Ascending aorta (tissue), 2 donors: Measurements from ENCODE around the gene TMOD1. TPM values are rescaled to one million over a fixed set of nuclear protein-coding genes. Genes with fewer than 3 reads are reported as not detected.
"Not testable (repeated sequence)": the region's sequence is repeated elsewhere in the genome, so short reads cannot be mapped to it uniquely, and the experiment has no call there.

Experiments used
- DNase-seq, 2 donors: peaks; one replicate each; pipeline ENCODE4 v3.0.0-alpha.2; 2019; ENCODE audit warnings: low spot score in 2 of 2
- H3K27ac ChIP-seq, 2 donors: fragments of 200-600 bp; sonication (generic); one replicate each; pipeline ENCODE4 v1.5.1; 2016 to 2017; ENCODE audit warnings: mild to moderate bottlenecking in 1 of 2
- H3K27me3 ChIP-seq: fragments of 200-600 bp; sonication (generic); one replicate; pipeline ENCODE4 v1.5.1; 2017
- H3K36me3 ChIP-seq, 2 donors: fragments of 200-600 bp; sonication (generic); one replicate each; pipeline ENCODE4 v1.5.1; 2016
- H3K4me1 ChIP-seq, 2 donors: fragments of 200-600 bp; sonication (generic); one replicate each; pipeline ENCODE4 v1.5.1; 2016 to 2017; ENCODE audit warnings: mild to moderate bottlenecking in 1 of 2
- H3K4me3 ChIP-seq, 2 donors: fragments of 200-600 bp; sonication (generic); one replicate each; pipeline ENCODE4 v1.5.1; 2016 to 2017; ENCODE audit warnings: mild to moderate bottlenecking in 1 of 2
- H3K9me3 ChIP-seq, 2 donors: fragments of 200-600 bp; sonication (generic); one replicate each; pipeline ENCODE4 v1.5.1; 2016
- intact Hi-C: fragments of 100-400 bp; cut with DNase I; formaldehyde crosslinking; loops from one replicate; pipeline ENCODE4 v1.15.1; 2023
- total RNA-seq: library from RNA; depleted of rRNA; stranded (reverse); fragments of >200 nt; gene quantifications from one replicate; pipeline ENCODE4 v1.1.0, GENCODE V29; 2016
- TF ChIP-seq, protein P1 (sequence below), 3 experiments: fragments of 200-600 bp in 2 of 3; fragments of 450-650 bp in 1 of 3; sonication (generic) in 2 of 3; IDR thresholded peaks; one replicate each; pipeline ENCODE4 v1.5.1; 2016 to 2019; ENCODE audit warnings: antibody characterized with exemption in 3 of 3, mild to moderate bottlenecking in 1 of 3, moderate library complexity in 1 of 3

Gene TMOD1
- total RNA-seq, 1 donor from 2014 or later: 17.1 TPM

- intact Hi-C loops: no loop called here
- peaks cover 46 to 71% of the 10 kb centered on the region in 2 donors for H3K36me3 ChIP-seq
- DNase-seq: no peak
- no peak overlapping the region for H3K4me3 ChIP-seq
- H3K9me3 ChIP-seq: no peaks in the 10 kb centered on the region
- TF ChIP-seq, protein P1, sequence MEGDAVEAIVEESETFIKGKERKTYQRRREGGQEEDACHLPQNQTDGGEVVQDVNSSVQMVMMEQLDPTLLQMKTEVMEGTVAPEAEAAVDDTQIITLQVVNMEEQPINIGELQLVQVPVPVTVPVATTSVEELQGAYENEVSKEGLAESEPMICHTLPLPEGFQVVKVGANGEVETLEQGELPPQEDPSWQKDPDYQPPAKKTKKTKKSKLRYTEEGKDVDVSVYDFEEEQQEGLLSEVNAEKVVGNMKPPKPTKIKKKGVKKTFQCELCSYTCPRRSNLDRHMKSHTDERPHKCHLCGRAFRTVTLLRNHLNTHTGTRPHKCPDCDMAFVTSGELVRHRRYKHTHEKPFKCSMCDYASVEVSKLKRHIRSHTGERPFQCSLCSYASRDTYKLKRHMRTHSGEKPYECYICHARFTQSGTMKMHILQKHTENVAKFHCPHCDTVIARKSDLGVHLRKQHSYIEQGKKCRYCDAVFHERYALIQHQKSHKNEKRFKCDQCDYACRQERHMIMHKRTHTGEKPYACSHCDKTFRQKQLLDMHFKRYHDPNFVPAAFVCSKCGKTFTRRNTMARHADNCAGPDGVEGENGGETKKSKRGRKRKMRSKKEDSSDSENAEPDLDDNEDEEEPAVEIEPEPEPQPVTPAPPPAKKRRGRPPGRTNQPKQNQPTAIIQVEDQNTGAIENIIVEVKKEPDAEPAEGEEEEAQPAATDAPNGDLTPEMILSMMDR (IDR thresholded peaks at IDR 0.05): no peak
- H3K27ac ChIP-seq: no peak overlapping the region
- no peaks in the 10 kb centered on the region for H3K27me3 ChIP-seq
- H3K4me1 ChIP-seq: no peaks in the 10 kb centered on the region
These were observed 103.6 kb downstream of the TMOD1 start for GRCh38 chr9:97604901-97605645.

DNA sequence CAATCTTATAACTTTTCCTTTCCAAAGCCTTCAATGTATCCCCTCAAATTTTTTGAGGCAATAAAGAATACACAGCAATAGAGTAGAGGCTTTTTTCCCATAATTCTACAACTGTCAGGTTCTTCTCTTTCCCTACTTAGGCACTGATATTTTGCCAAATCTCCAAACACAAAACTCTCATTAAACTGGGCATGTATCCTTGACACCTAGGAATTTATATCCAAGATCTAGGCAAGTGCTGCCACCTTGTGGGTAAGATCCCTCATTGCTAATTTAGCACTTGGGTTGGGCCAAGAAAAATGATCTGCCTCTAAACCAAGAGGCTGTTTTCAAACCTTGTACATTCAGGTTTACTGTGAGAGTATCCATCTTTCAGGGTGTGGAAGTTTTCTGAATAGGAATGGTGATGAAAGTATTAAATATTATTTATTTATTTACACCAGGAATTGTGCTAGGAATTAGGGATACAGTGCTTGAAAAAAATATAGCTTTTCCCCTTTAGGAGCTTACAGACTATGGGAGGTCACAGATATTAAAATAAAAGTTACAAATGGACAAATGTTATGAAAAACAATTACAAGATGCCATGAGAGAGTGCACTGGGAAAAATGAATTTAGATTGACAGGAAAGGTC, 114.1 kb downstream of the TMOD1 start:
- intact Hi-C loops: loop anchor here (1.0 to 2.0 kb wide), 3 partner anchors 17 to 203 kb away; partner anchors contain the start of gene TDRD7

DNA sequence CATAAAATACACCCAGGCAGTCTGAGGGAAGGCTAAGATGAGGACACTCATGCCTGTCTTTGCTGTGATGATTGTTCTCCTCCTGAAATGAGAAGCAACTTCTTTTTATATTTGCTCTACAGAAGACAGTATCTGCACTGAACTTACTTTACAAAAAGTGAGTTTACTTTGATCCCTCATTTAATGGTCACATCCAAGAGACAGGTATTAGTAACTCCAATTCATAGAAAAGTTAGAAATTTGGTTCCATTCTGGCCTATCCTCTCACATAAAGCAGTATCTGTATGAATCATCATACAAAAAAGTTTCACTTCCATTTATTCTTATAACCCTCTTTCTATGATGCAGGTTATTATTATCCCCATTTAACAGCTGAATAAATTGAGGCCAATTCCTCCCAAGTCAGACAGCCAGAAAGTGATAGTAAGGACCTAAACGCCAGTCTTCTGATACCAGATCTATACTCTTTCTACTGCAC, 116.5 kb downstream of the TMOD1 start:
- no peak for DNase-seq
- H3K27ac ChIP-seq: no peak overlapping the region
- intact Hi-C loops: no loop called here
- H3K27me3 ChIP-seq: no peaks in the 10 kb centered on the region
- H3K9me3 ChIP-seq: no peaks in the 10 kb centered on the region
- TF ChIP-seq, protein P1 (IDR thresholded peaks at IDR 0.05): no peak
- peaks cover 3 to 47% of the 10 kb centered on the region in 2 donors for H3K36me3 ChIP-seq
- no peak overlapping the region for H3K4me3 ChIP-seq
- H3K4me1 ChIP-seq: peaks cover 0 to 4% of the 10 kb centered on the region in 2 donors

More for the DNA sequence above, 114.1 kb downstream of the TMOD1 start:
- Histone ChIP-seq H3K4me1 (peaks cover 0 to 4% of the 10 kb centered on the region in 2 donors), H3K4me3 (no peak overlapping the region), H3K36me3 (peaks cover 4 to 52% of the 10 kb centered on the region in 2 donors), H3K9me3 (no peaks in the 10 kb centered on the region), H3K27ac (no peak overlapping the region), H3K27me3 (no peaks in the 10 kb centered on the region)
- peak in 1 of 2 donors; percentile 76 for DNase-seq
- TF ChIP-seq, protein P1 (IDR thresholded peaks at IDR 0.05): peak; percentile 79 to 83 (median 79)

GRCh38 chr9:97620063-97620462, 118.6 kb downstream of the TMOD1 start:
- intact Hi-C loops, H3K9me3 ChIP-seq, H3K27ac ChIP-seq, H3K27me3 ChIP-seq, DNase-seq, H3K4me1 ChIP-seq, H3K4me3 ChIP-seq: not testable (repeated sequence)
- peaks cover 8 to 62% of the 10 kb centered on the region in 2 donors for H3K36me3 ChIP-seq

GRCh38 chr9:97622483-97622882, 121.0 kb downstream of the TMOD1 start:
- H3K27ac ChIP-seq, H3K27me3 ChIP-seq, H3K4me1 ChIP-seq, intact Hi-C loops, H3K4me3 ChIP-seq, DNase-seq, H3K9me3 ChIP-seq: not testable (repeated sequence)
- peaks cover 8 to 56% of the 10 kb centered on the region in 2 donors for H3K36me3 ChIP-seq

DNA sequence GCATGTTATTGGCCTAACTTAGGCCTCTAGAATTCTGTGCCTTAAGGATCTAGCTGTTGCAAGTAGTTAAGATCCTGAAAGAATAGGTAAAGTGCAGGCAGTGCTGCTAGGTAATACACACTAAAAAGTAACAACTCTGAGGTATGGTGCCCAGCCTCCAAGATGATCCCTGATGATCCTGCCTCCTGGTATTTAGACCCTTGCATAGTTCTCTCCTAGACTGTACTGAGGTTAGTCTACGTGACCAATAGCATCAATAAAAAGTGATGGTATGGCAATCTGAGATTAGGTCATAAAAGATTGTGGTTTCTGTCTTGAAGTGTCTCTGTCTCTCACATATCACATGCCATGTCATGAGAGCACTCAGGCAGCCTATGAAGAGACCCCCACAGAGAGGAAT, 122.5 kb downstream of the TMOD1 start:
- no peak for DNase-seq
- peaks cover 8 to 49% of the 10 kb centered on the region in 2 donors for H3K36me3 ChIP-seq
- TF ChIP-seq, protein P1 (IDR thresholded peaks at IDR 0.05): no peak
- no peaks in the 10 kb centered on the region for H3K9me3 ChIP-seq
- no peaks in the 10 kb centered on the region for H3K27me3 ChIP-seq
- no peak overlapping the region for H3K4me3 ChIP-seq
- no peak overlapping the region for H3K27ac ChIP-seq
- intact Hi-C loops: no loop called here
- H3K4me1 ChIP-seq: no peaks in the 10 kb centered on the region
